ENCODE data around the gene SPATA4.

DNA sequence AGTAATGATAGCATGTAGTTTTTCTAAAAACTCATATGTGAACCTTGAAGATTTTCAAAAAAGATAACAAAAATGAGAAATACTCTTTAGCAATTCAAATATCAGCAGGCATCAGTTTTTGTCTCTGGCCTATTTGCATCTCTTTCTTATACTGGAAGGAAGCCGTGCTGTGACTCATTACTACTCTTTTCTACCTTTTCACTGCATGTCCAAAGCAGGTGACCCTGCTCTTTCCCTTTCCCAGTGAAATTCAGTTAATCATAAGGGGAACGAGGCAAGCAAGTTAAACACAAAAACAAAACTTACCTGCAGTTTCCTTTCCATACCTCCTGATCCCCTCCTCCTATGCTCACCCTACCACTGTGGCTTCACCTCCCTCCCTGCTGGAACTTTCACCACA, 9.3 kb downstream of the SPATA4 start:
- TF ChIP-seq, protein P1, sequence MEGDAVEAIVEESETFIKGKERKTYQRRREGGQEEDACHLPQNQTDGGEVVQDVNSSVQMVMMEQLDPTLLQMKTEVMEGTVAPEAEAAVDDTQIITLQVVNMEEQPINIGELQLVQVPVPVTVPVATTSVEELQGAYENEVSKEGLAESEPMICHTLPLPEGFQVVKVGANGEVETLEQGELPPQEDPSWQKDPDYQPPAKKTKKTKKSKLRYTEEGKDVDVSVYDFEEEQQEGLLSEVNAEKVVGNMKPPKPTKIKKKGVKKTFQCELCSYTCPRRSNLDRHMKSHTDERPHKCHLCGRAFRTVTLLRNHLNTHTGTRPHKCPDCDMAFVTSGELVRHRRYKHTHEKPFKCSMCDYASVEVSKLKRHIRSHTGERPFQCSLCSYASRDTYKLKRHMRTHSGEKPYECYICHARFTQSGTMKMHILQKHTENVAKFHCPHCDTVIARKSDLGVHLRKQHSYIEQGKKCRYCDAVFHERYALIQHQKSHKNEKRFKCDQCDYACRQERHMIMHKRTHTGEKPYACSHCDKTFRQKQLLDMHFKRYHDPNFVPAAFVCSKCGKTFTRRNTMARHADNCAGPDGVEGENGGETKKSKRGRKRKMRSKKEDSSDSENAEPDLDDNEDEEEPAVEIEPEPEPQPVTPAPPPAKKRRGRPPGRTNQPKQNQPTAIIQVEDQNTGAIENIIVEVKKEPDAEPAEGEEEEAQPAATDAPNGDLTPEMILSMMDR (IDR thresholded peaks at IDR 0.05) = no peak
- TF ChIP-seq REST (IDR thresholded peaks at IDR 0.05; ENCODE audit: insufficient read depth in 1 of 2, low read depth in 2 of 2, low read length in 1 of 2) = no peak
- TF ChIP-seq SIN3A (IDR thresholded peaks at IDR 0.05; ENCODE audit: borderline replicate concordance, insufficient read depth, low read depth, low read length) = no peak
- no peak for TF ChIP-seq POLR2AphosphoS5 (IDR thresholded peaks at IDR 0.05; ENCODE audit: low read depth, low read length)
